Neural crest cell (in vitro differentiated cells): ENCODE data around the gene TCF7L2. TPM values are rescaled to one million over a fixed set of nuclear protein-coding genes. Genes with fewer than 3 reads are reported as not detected.

Experiments used
- DNase-seq: peaks from one replicate; pipeline ENCODE4 v3.0.0; 2021; ENCODE audit warnings: low read depth, mixed read lengths, low spot score
- H3K27ac Mint-ChIP-seq: one replicate; pipeline ENCODE4 v1.8.0; 2021; ENCODE audit warnings: mild to moderate bottlenecking, mixed read lengths; ENCODE audit not compliant: unreplicated experiment
- H3K27me3 Mint-ChIP-seq: 2 replicates; pipeline ENCODE4 v1.8.0; 2021; ENCODE audit warnings: low read depth, mild to moderate bottlenecking, mixed read lengths
- H3K36me3 Mint-ChIP-seq: 2 replicates; pipeline ENCODE4 v1.8.0; 2021; ENCODE audit warnings: low read depth, mild to moderate bottlenecking, mixed read lengths
- H3K4me1 Mint-ChIP-seq: 2 replicates; pipeline ENCODE4 v1.8.0; 2021; ENCODE audit warnings: mixed read lengths
- H3K4me3 Mint-ChIP-seq: one replicate; pipeline ENCODE4 v1.8.0; 2021; ENCODE audit warnings: mild to moderate bottlenecking, mixed read lengths
- H3K9me3 Mint-ChIP-seq: 2 replicates; pipeline ENCODE4 v1.8.0; 2021; ENCODE audit warnings: mixed read lengths
- CTCF ChIP-seq: fragments of 200-600 bp; sonication (generic); conservative IDR thresholded peaks from 2 replicates; pipeline ENCODE4 v1.5.0; 2021; ENCODE audit warnings: antibody characterized with exemption, mild to moderate bottlenecking
- long read RNA-seq: library from polyadenylated mRNA; unstranded; transcript quantifications from one replicate; pipeline ENCODE4 v2.0.0, GENCODE V29; 2020
- total RNA-seq: library from RNA; stranded (reverse); gene quantifications from 2 replicates; pipeline ENCODE4 v1.2.1, GENCODE V29; 2021

Gene TCF7L2
- total RNA-seq: 34.8 and 39.7 TPM in 2 replicates
- long read RNA-seq, partial matches to known transcripts: 0 of 10 reads
- long read RNA-seq, other reads (novel, unspliced or antisense): 10 of 10 reads

GRCh38 chr10:112949875-112950507 lies at the start of gene TCF7L2:
TSS of gene TCF7L2 (plus strand) at chr10:112950247. CDS start at chr10:112950757, 510 bp downstream.
- DNase-seq: peak; percentile 90
- peaks cover 57% of the 10 kb centered on the region for H3K4me1 Mint-ChIP-seq
- TF ChIP-seq CTCF: no peak
- peaks cover 15% of the 10 kb centered on the region for H3K27me3 Mint-ChIP-seq
- no peaks in the 10 kb centered on the region for H3K9me3 Mint-ChIP-seq
- H3K36me3 Mint-ChIP-seq: no peaks in the 10 kb centered on the region
- peak within 1 kb of the TSS; percentile 100 for H3K27ac Mint-ChIP-seq
- peak within 1 kb of the TSS; percentile 98 for H3K4me3 Mint-ChIP-seq

GRCh38 chr10:112902730-112903129 lies 47.3 kb upstream of the TCF7L2 start:
- TF ChIP-seq CTCF: no peak
- Mint-ChIP-seq H3K36me3 (no peaks in the 10 kb centered on the region), H3K27me3 (no peaks in the 10 kb centered on the region), H3K27ac (no peak overlapping the region), H3K4me3 (no peak overlapping the region), H3K9me3 (no peaks in the 10 kb centered on the region), H3K4me1 (peaks cover 18% of the 10 kb centered on the region)
- DNase-seq: no peak

- H3K9me3 Mint-ChIP-seq: no peaks in the 10 kb centered on the region
- no peak overlapping the region for H3K4me3 Mint-ChIP-seq
- peaks cover 17% of the 10 kb centered on the region for H3K4me1 Mint-ChIP-seq
- no peak for DNase-seq
- no peaks in the 10 kb centered on the region for H3K27me3 Mint-ChIP-seq
- H3K27ac Mint-ChIP-seq: no peak overlapping the region
- no peaks in the 10 kb centered on the region for H3K36me3 Mint-ChIP-seq
- TF ChIP-seq CTCF: no peak
These were observed 46.0 kb upstream of the TCF7L2 start for GRCh38 chr10:112904000-112904399.

- no peak for DNase-seq
- H3K9me3 Mint-ChIP-seq: no peaks in the 10 kb centered on the region
- H3K27ac Mint-ChIP-seq: no peak overlapping the region
- no peaks in the 10 kb centered on the region for H3K27me3 Mint-ChIP-seq
- TF ChIP-seq CTCF: no peak
- no peaks in the 10 kb centered on the region for H3K36me3 Mint-ChIP-seq
- peaks cover 12% of the 10 kb centered on the region for H3K4me1 Mint-ChIP-seq
- H3K4me3 Mint-ChIP-seq: no peak overlapping the region
These were observed 43.1 kb upstream of the TCF7L2 start for GRCh38 chr10:112906945-112907344.

GRCh38 chr10:112907893-112908292 lies 42.2 kb upstream of the TCF7L2 start:
- peaks cover 18% of the 10 kb centered on the region for H3K4me1 Mint-ChIP-seq
- no peak for DNase-seq
- no peak for TF ChIP-seq CTCF
- H3K36me3 Mint-ChIP-seq: no peaks in the 10 kb centered on the region
- H3K9me3 Mint-ChIP-seq: no peaks in the 10 kb centered on the region
- H3K4me3 Mint-ChIP-seq: no peak overlapping the region
- H3K27ac Mint-ChIP-seq: no peak overlapping the region
- H3K27me3 Mint-ChIP-seq: peaks cover 1% of the 10 kb centered on the region
